ENCODE measurements around the gene TNFSF13.

- TF ChIP-seq CTCF (IDR thresholded peaks at IDR 0.05) (no peak), ZFX (IDR thresholded peaks at IDR 0.05; ENCODE audit: borderline replicate concordance) (no peak)
These were observed 996 bp downstream of the TNFSF13 start for GRCh38 chr17:7559320-7560171.

Measured in 22Rv1 (cell line).